IMR-90 (cell line): ENCODE data around the gene MAN2A2. TPM values are rescaled to one million over a fixed set of nuclear protein-coding genes. Genes with fewer than 3 reads are reported as not detected.

Experiments
- ATAC-seq: fragments of 200-7000 bp; cut with Tn5 transposase; 2 replicates; pipeline ENCODE4 v1.9.1; 2020; ENCODE audit warnings: low read depth, mild to moderate bottlenecking, moderate library complexity
- BruUV-seq: library from RNA; stranded (reverse); fragments of 400-500 nt; replicated peaks from 2 replicates; lab custom pipeline; 2021; lab: Mats Ljungman, UMichigan
- CTCF ChIA-PET: fragments of 300-600 bp; formaldehyde crosslinking; extraction: SDS; loops from one replicate; lab custom pipeline; 2021; ENCODE audit warnings: antibody characterized with exemption; lab: Yijun Ruan, JAX
- POLR2A ChIA-PET: fragments of 300-600 bp; sonication (Branson Sonifier 250); formaldehyde crosslinking; loops from one replicate; lab custom pipeline; 2022; ENCODE audit warnings: antibody characterized with exemption; ENCODE audit not compliant: unreplicated experiment; lab: Charles Lee
- DNase-seq: peaks from one replicate; pipeline ENCODE4 v3.0.0; 2013
- H2AFZ ChIP-seq: replicated peaks from 2 replicates; pipeline ENCODE3; 2013; ENCODE audit warnings: low read length, mild to moderate bottlenecking; ENCODE audit not compliant: poor library complexity
- H2AK5ac ChIP-seq: 2 replicates; pipeline ENCODE4 v1.6.1; 2013; ENCODE audit warnings: low read depth, low read length, inconsistent platforms
- H2AK9ac ChIP-seq: replicated peaks from 2 replicates; pipeline ENCODE3; 2013; ENCODE audit warnings: mild to moderate bottlenecking, low read depth, low read length, moderate library complexity; ENCODE audit not compliant: poor library complexity
- H2BK120ac ChIP-seq: 2 replicates; pipeline ENCODE4 v1.6.1; 2013; ENCODE audit warnings: low read depth, low read length, inconsistent platforms
- H2BK15ac ChIP-seq: 3 replicates; pipeline ENCODE4 v1.6.1; 2013; ENCODE audit warnings: low read depth, low read length, inconsistent platforms
- H2BK20ac ChIP-seq: 2 replicates; pipeline ENCODE4 v1.6.1; 2013; ENCODE audit warnings: low read depth, mild to moderate bottlenecking, inconsistent platforms, low read length, moderate library complexity
- H2BK5ac ChIP-seq: 2 replicates; pipeline ENCODE4 v1.6.1; 2013; ENCODE audit warnings: mild to moderate bottlenecking, low read depth, low read length, inconsistent platforms; ENCODE audit not compliant: poor library complexity, severe bottlenecking
- H3K14ac ChIP-seq: replicated peaks from 2 replicates; pipeline ENCODE4 v1.6.1; 2013; ENCODE audit warnings: low read depth, low read length, inconsistent platforms
- H3K18ac ChIP-seq: 2 replicates; pipeline ENCODE4 v1.6.1; 2013; ENCODE audit warnings: low read depth, low read length, control low read depth
- H3K23ac ChIP-seq: 2 replicates; pipeline ENCODE4 v1.6.1; 2013; ENCODE audit warnings: low read depth, low read length, inconsistent platforms
- H3K27ac ChIP-seq: 2 replicates; pipeline ENCODE4 v1.5.1; 2013; ENCODE audit warnings: mild to moderate bottlenecking, control low read depth, low read length; ENCODE audit not compliant: insufficient read depth
- H3K27me3 ChIP-seq: 2 replicates; pipeline ENCODE4 v1.6.1; 2013; ENCODE audit warnings: low read length; ENCODE audit not compliant: control insufficient read depth, insufficient read depth
- H3K36me3 ChIP-seq: 2 replicates; pipeline ENCODE4 v1.6.1; 2013; ENCODE audit warnings: low read length, mixed read lengths; ENCODE audit not compliant: control insufficient read depth, insufficient read depth
- H3K4ac ChIP-seq: 2 replicates; pipeline ENCODE4 v1.6.1; 2013; ENCODE audit warnings: low read depth, low read length, inconsistent platforms
- H3K4me1 ChIP-seq: 2 replicates; pipeline ENCODE4 v1.6.1; 2013; ENCODE audit warnings: low read length, mixed read lengths; ENCODE audit not compliant: control insufficient read depth, insufficient read depth
- H3K4me2 ChIP-seq: 2 replicates; pipeline ENCODE4 v1.6.1; 2013; ENCODE audit warnings: low read depth, mild to moderate bottlenecking, control low read depth, low read length, moderate library complexity
- H3K4me3 ChIP-seq: 2 replicates; pipeline ENCODE4 v1.5.1; 2013; ENCODE audit warnings: low read depth, mild to moderate bottlenecking, control low read depth, low read length, moderate library complexity; ENCODE audit not compliant: insufficient read depth
- H3K56ac ChIP-seq: 2 replicates; pipeline ENCODE4 v1.6.1; 2013; ENCODE audit warnings: low read length, inconsistent platforms; ENCODE audit not compliant: insufficient read depth; ENCODE audit errors: extremely low read depth
- H3K79me1 ChIP-seq, 2 experiments: 2 replicates each; pipeline ENCODE4 v1.6.1; 2013; ENCODE audit warnings: low read length in 2 of 2, inconsistent platforms in 1 of 2, low read depth in 1 of 2
- H3K9ac ChIP-seq: 2 replicates; pipeline ENCODE4 v1.6.1; 2013; ENCODE audit warnings: low read depth, low read length, control low read depth
- H3K9me1 ChIP-seq: 2 replicates; pipeline ENCODE4 v1.6.1; 2013; ENCODE audit warnings: low read length, inconsistent platforms; ENCODE audit not compliant: insufficient read depth
- H3K9me3 ChIP-seq: 2 replicates; pipeline ENCODE4 v1.6.1; 2013; ENCODE audit warnings: low read length; ENCODE audit not compliant: control insufficient read depth, insufficient read depth
- H4K20me1 ChIP-seq: 2 replicates; pipeline ENCODE4 v1.6.1; 2013; ENCODE audit warnings: low read length, inconsistent platforms; ENCODE audit not compliant: insufficient read depth
- H4K5ac ChIP-seq: 2 replicates; pipeline ENCODE4 v1.6.1; 2013; ENCODE audit warnings: mild to moderate bottlenecking, low read depth, low read length, control low read depth
- H4K8ac ChIP-seq, 2 experiments: 2 replicates each; pipeline ENCODE4 v1.6.1; 2013; ENCODE audit warnings: low read depth in 2 of 2, low read length in 2 of 2, control low read depth in 1 of 2, inconsistent platforms in 1 of 2
- H4K91ac ChIP-seq: 2 replicates; pipeline ENCODE4 v1.6.1; 2013; ENCODE audit warnings: low read depth, low read length, inconsistent platforms; ENCODE audit not compliant: insufficient read depth
- BHLHE40 ChIP-seq: fragments of 150-350 bp; IDR thresholded peaks from 2 replicates; pipeline ENCODE4 v1.6.1; 2016; ENCODE audit warnings: mild to moderate bottlenecking, low read depth, low read length
- CEBPB ChIP-seq: IDR thresholded peaks from 2 replicates; pipeline ENCODE4 v1.6.1; 2012; ENCODE audit warnings: low read depth, low read length, improper control_type of control experiment
- CHD1 ChIP-seq: IDR thresholded peaks from 2 replicates; pipeline ENCODE4 v1.6.1; 2012; ENCODE audit warnings: low read depth, low read length, improper control_type of control experiment
- CTCF ChIP-seq: conservative IDR thresholded peaks from 2 replicates; pipeline ENCODE4 v1.5.1; 2012; ENCODE audit warnings: mild to moderate bottlenecking, low read depth, low read length, improper control_type of control experiment
- FOS ChIP-seq: fragments of 150-350 bp; IDR thresholded peaks from 2 replicates; pipeline ENCODE4 v1.6.1; 2016; ENCODE audit warnings: low read depth, low read length
- MAFK ChIP-seq: IDR thresholded peaks from 2 replicates; pipeline ENCODE4 v1.6.1; 2012; ENCODE audit warnings: low read depth, low read length, improper control_type of control experiment
- MAZ ChIP-seq: IDR thresholded peaks from 2 replicates; pipeline ENCODE4 v1.6.1; 2012; ENCODE audit warnings: low read depth, mild to moderate bottlenecking, low read length, improper control_type of control experiment, moderate library complexity, borderline replicate concordance
- MXI1 ChIP-seq: IDR thresholded peaks from 2 replicates; pipeline ENCODE4 v1.6.1; 2012; ENCODE audit warnings: low read depth, mild to moderate bottlenecking, low read length, moderate library complexity, borderline replicate concordance
- NFE2L2 ChIP-seq: fragments of 150-350 bp; IDR thresholded peaks from 2 replicates; pipeline ENCODE4 v1.6.1; 2016; ENCODE audit warnings: low read depth, mild to moderate bottlenecking, low read length
- POLR2A ChIP-seq: IDR thresholded peaks from 2 replicates; pipeline ENCODE4 v1.6.1; 2012; ENCODE audit warnings: mild to moderate bottlenecking, low read depth, low read length
- RAD21 ChIP-seq: IDR thresholded peaks from 2 replicates; pipeline ENCODE4 v1.6.1; 2012; ENCODE audit warnings: low read length, improper control_type of control experiment
- RCOR1 ChIP-seq: IDR thresholded peaks from 2 replicates; pipeline ENCODE4 v1.6.1; 2012; ENCODE audit warnings: mild to moderate bottlenecking, low read length, improper control_type of control experiment; ENCODE audit not compliant: insufficient replicate concordance
- RFX5 ChIP-seq: IDR thresholded peaks from 2 replicates; pipeline ENCODE4 v1.8.0; 2012; ENCODE audit warnings: low read depth, mild to moderate bottlenecking, low read length, moderate library complexity
- SMC3 ChIP-seq: fragments of 150-350 bp; IDR thresholded peaks from 2 replicates; pipeline ENCODE4 v1.6.1; 2016; ENCODE audit warnings: low read depth, mild to moderate bottlenecking, antibody characterized with exemption, low read length, moderate library complexity
- WGBS, 2 experiments: methylation state at CpG; one replicate each; pipeline versions ENCODE4 v1.1.5 to v1.1.7; 2013; ENCODE audit warnings: missing lambda C conversion rate in 2 of 2; ENCODE audit not compliant: insufficient read length in 1 of 2; ENCODE audit errors: extremely low coverage in 2 of 2; 5-methylcytosine and 5-hydroxymethylcytosine counted together
- dilution Hi-C: fragments of 300-500 bp; cut with HindIII; formaldehyde crosslinking; loops from one replicate; pipeline ENCODE4 v1.14.3; 2018; ENCODE audit warnings: low sequenced_read_pairs; ENCODE audit not compliant: unreplicated experiment
- in situ Hi-C: fragments of 300-500 bp; cut with MboI; formaldehyde crosslinking; loops from 3 replicates; pipeline ENCODE4 v1.14.3; 2019; ENCODE audit warnings: low sequenced_read_pairs, inconsistent platforms, mixed read lengths
- intact Hi-C: fragments of 100-400 bp; cut with micrococcal nuclease; formaldehyde crosslinking; loops from 2 replicates; pipeline ENCODE4 v1.10.0; 2022
- polyA plus RNA-seq, 3 experiments: library from polyadenylated mRNA; depleted of rRNA; stranded (reverse); fragments of >200 nt; gene quantifications; 2 replicates each; pipeline ENCODE4 v1.2.3, GENCODE V29; 2012; ENCODE audit warnings: low replicate concordance in 1 of 3
- total RNA-seq: library from RNA; depleted of rRNA; stranded (reverse); fragments of >200 nt; gene quantifications from 2 replicates; pipeline ENCODE4 v1.2.3, GENCODE V29; 2012
- TF ChIP-seq, protein P1 (sequence below): fragments of 150-350 bp; IDR thresholded peaks from 2 replicates; pipeline ENCODE4 v1.6.1; 2017; ENCODE audit warnings: mild to moderate bottlenecking, antibody characterized with exemption, low read length, low read depth
- TF ChIP-seq, protein P2 (sequence below): fragments of 150-350 bp; IDR thresholded peaks from 2 replicates; pipeline ENCODE4 v1.6.1; 2016; ENCODE audit warnings: low read depth, mild to moderate bottlenecking, low read length, moderate library complexity, borderline replicate concordance

Gene MAN2A2
- total and polyA plus RNA-seq, 2 of the 4 experiments (the other 2 are of a cell fraction) = 3.4 to 52.5 TPM

DNA sequence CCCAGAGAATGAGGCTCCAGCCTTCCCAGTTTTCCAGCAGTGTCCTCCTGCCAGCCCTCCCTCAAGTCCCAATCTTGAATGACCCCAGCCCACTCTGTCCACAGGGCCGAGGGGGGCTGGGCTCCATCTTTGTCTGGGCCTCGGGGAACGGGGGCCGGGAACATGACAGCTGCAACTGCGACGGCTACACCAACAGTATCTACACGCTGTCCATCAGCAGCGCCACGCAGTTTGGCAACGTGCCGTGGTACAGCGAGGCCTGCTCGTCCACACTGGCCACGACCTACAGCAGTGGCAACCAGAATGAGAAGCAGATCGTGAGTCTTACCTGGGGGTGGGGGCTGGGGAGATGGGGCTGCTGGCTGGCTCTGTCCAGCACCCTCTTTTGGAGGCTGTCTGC is 24.4 kb upstream of the MAN2A2 start:
- Histone ChIP-seq H3K4me2 (no peak overlapping the region), H3K4me3 (no peak overlapping the region), H3K4ac (no peak overlapping the region), H2BK15ac (no peak overlapping the region), H3K79me1 (peaks cover 14 to 30% of the 10 kb centered on the region in 2 experiments), H3K36me3 (peaks cover 62% of the 10 kb centered on the region), H3K9me1 (peaks cover 5% of the 10 kb centered on the region), H3K18ac (no peak overlapping the region), H3K4me1 (peaks cover 9% of the 10 kb centered on the region), H3K14ac (no peak overlapping the region), H2AK9ac (no peak overlapping the region), H4K20me1 (peaks cover 9% of the 10 kb centered on the region), H3K27ac (no peak overlapping the region), H2BK120ac (no peak overlapping the region), H2AFZ (no peak overlapping the region), H2BK20ac (no peak overlapping the region), H2AK5ac (no peak overlapping the region), H3K9me3 (no peaks in the 10 kb centered on the region), H3K27me3 (no peaks in the 10 kb centered on the region), H3K9ac (no peak overlapping the region), H4K5ac (no peak overlapping the region), H2BK5ac (no peak overlapping the region), H3K56ac (no peak overlapping the region), H4K91ac (no peak overlapping the region), H3K23ac (no peak overlapping the region), H4K8ac (no peak overlapping the region)
- intact Hi-C loops (no loop called here), in situ Hi-C loops (loop anchor here (25.0 kb wide), 1 partner anchor 566 kb away; no protein-coding TSS in a partner anchor), dilution Hi-C loops (no loop called here)
- BruUV-seq = no TSS peak
- 85% methylated on average over 4 of the region's 15 CpGs; no CpG with 5 or more reads in 1 of the 2 experiments for WGBS, 2 experiments
- ChIA-PET CTCF (no interaction called here), POLR2A (no interaction called here)
- no peak for DNase-seq
- TF ChIP-seq BHLHE40 = no peak
- TF ChIP-seq, protein P1, sequence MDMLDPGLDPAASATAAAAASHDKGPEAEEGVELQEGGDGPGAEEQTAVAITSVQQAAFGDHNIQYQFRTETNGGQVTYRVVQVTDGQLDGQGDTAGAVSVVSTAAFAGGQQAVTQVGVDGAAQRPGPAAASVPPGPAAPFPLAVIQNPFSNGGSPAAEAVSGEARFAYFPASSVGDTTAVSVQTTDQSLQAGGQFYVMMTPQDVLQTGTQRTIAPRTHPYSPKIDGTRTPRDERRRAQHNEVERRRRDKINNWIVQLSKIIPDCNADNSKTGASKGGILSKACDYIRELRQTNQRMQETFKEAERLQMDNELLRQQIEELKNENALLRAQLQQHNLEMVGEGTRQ = no peak
- no peak for TF ChIP-seq RFX5
- no peak for TF ChIP-seq FOS
- TF ChIP-seq MAZ = no peak
- no peak for TF ChIP-seq MXI1
- TF ChIP-seq POLR2A = no peak
- no peak for TF ChIP-seq NFE2L2
- TF ChIP-seq, protein P2, sequence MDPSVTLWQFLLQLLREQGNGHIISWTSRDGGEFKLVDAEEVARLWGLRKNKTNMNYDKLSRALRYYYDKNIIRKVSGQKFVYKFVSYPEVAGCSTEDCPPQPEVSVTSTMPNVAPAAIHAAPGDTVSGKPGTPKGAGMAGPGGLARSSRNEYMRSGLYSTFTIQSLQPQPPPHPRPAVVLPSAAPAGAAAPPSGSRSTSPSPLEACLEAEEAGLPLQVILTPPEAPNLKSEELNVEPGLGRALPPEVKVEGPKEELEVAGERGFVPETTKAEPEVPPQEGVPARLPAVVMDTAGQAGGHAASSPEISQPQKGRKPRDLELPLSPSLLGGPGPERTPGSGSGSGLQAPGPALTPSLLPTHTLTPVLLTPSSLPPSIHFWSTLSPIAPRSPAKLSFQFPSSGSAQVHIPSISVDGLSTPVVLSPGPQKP = no peak
- no peak for TF ChIP-seq CHD1
- TF ChIP-seq CTCF = no peak
- no peak for TF ChIP-seq RAD21
- TF ChIP-seq CEBPB = no peak
- no peak for TF ChIP-seq RCOR1
- TF ChIP-seq SMC3 = no peak
- no peak for TF ChIP-seq MAFK
- no peak for ATAC-seq
